SK-N-SH (cell line): ENCODE measurements around the gene CSRP2. TPM values are rescaled to one million over a fixed set of nuclear protein-coding genes. Genes with fewer than 3 reads are reported as not detected.
A peak's percentile ranks its signal among the peaks of the same experiment; 100 is the strongest.

Experiments used
- CTCF ChIA-PET: fragments of 300-600, 350-600 bp; formaldehyde crosslinking; extraction: SDS; loops from one replicate; lab custom pipeline; 2021; lab: Yijun Ruan, JAX
- POLR2A ChIA-PET: fragments of 350-600 bp; sonication (Branson Sonifier 250); formaldehyde crosslinking; extraction: SDS; loops from one replicate; lab custom pipeline; 2020; ENCODE audit warnings: antibody characterized with exemption, inconsistent platforms; lab: Yijun Ruan, JAX
- DNase-seq: peaks from one replicate; pipeline ENCODE4 v3.0.0; 2012
- H2AFZ ChIP-seq: fragments of 200-600 bp; sonication (generic); 2 replicates; pipeline ENCODE4 v1.8.1; 2016; ENCODE audit warnings: antibody characterized with exemption, mild to moderate bottlenecking, low read depth
- H3F3A ChIP-seq: fragments of 200-600 bp; sonication (generic); replicated peaks from 2 replicates; pipeline ENCODE3; 2016; ENCODE audit warnings: antibody characterized with exemption, mild to moderate bottlenecking; ENCODE audit not compliant: insufficient read depth
- H3K27ac ChIP-seq, 2 experiments: fragments of 200-500 bp in 1 of 2; fragments of 200-600 bp in 1 of 2; sonication (Bioruptor generic) in 1 of 2; sonication (generic), shearing (Covaris generic) in 1 of 2; 2 replicates each; pipeline versions ENCODE4 v1.5.1 to v1.6.1; 2014 to 2016; ENCODE audit warnings: low read depth in 2 of 2, inconsistent platforms in 1 of 2, low read length in 1 of 2, mild to moderate bottlenecking in 1 of 2, mixed read lengths in 1 of 2
- H3K27me3 ChIP-seq: fragments of 200-600 bp; sonication (generic), shearing (Covaris generic); 2 replicates; pipeline ENCODE4 v1.6.1; 2016; ENCODE audit warnings: mixed run types; ENCODE audit not compliant: insufficient read depth
- H3K36me3 ChIP-seq, 2 experiments: fragments of 200-500 bp in 1 of 2; fragments of 200-600 bp in 1 of 2; sonication (Bioruptor generic) in 1 of 2; sonication (generic) in 1 of 2; replicated peaks in 1 of 2; 2 replicates each; pipeline versions ENCODE3 to v1.5.1; 2014 to 2016; ENCODE audit warnings: low read length in 1 of 2, mild to moderate bottlenecking in 1 of 2; ENCODE audit not compliant: insufficient read depth in 2 of 2, control insufficient read depth in 1 of 2
- H3K4me1 ChIP-seq, 2 experiments: fragments of 200-500 bp in 1 of 2; fragments of 200-600 bp in 1 of 2; sonication (Bioruptor generic) in 1 of 2; sonication (generic), shearing (Covaris generic) in 1 of 2; 2 replicates each; pipeline versions ENCODE4 v1.5.1 to v1.6.1; 2014 to 2016; ENCODE audit warnings: low read depth in 1 of 2, low read length in 1 of 2, mixed run types in 1 of 2; ENCODE audit not compliant: insufficient read depth in 2 of 2, control insufficient read depth in 1 of 2
- H3K4me2 ChIP-seq: fragments of 200-600 bp; sonication (generic), shearing (Covaris generic); 2 replicates; pipeline ENCODE4 v1.6.1; 2017; ENCODE audit warnings: mixed run types
- H3K4me3 ChIP-seq, 2 experiments: fragments of 200-500 bp in 1 of 2; fragments of 200-600 bp in 1 of 2; sonication (Bioruptor generic) in 1 of 2; sonication (generic), shearing (Covaris generic) in 1 of 2; 2 replicates each; pipeline versions ENCODE4 v1.5.1 to v1.8.1; 2014 to 2016; ENCODE audit warnings: low read depth in 2 of 2, inconsistent platforms in 1 of 2, low read length in 1 of 2, mild to moderate bottlenecking in 1 of 2, mixed read lengths in 1 of 2, moderate library complexity in 1 of 2
- H3K79me2 ChIP-seq: fragments of 200-600 bp; sonication (generic); 2 replicates; pipeline ENCODE4 v1.8.1; 2017; ENCODE audit warnings: mild to moderate bottlenecking; ENCODE audit not compliant: insufficient read depth
- H3K9ac ChIP-seq: fragments of 200-600 bp; sonication (generic); 2 replicates; pipeline ENCODE4 v1.6.1; 2017; ENCODE audit warnings: mixed run types
- H3K9me2 ChIP-seq: fragments of 200-600 bp; sonication (generic); 2 replicates; pipeline ENCODE4 v1.6.1; 2017; ENCODE audit warnings: mixed run types
- H3K9me3 ChIP-seq: fragments of 200-600 bp; sonication (generic); 2 replicates; pipeline ENCODE4 v1.6.1; 2017; ENCODE audit warnings: mixed run types, mild to moderate bottlenecking, moderate library complexity
- H4K20me1 ChIP-seq: fragments of 200-600 bp; sonication (generic); 2 replicates; pipeline ENCODE4 v1.6.1; 2017; ENCODE audit warnings: mild to moderate bottlenecking, mixed run types; ENCODE audit not compliant: insufficient read depth
- CTCF ChIP-seq: fragments of 200-600 bp; sonication (generic); IDR thresholded peaks from 2 replicates; pipeline ENCODE4 v1.6.1; 2017; ENCODE audit warnings: antibody characterized with exemption, mild to moderate bottlenecking, moderate library complexity
- ELF1 ChIP-seq: IDR thresholded peaks from 2 replicates; pipeline ENCODE4 v1.4.0; 2012
- EZH2phosphoT487 ChIP-seq: fragments of 200-600 bp; sonication (generic); IDR thresholded peaks from 2 replicates; pipeline ENCODE4 v1.6.1; 2017; ENCODE audit warnings: low read depth, mixed run types, mild to moderate bottlenecking, antibody characterized with exemption, moderate library complexity, borderline replicate concordance
- FOSL2 ChIP-seq: IDR thresholded peaks from 2 replicates; pipeline ENCODE4 v1.4.0; 2012; ENCODE audit warnings: low read depth, mild to moderate bottlenecking, moderate library complexity, borderline replicate concordance
- FOXJ3 ChIP-seq: sonication (generic); formaldehyde crosslinking; IDR thresholded peaks from 2 replicates; pipeline ENCODE4 v1.5.1; 2020; ENCODE audit warnings: mild to moderate bottlenecking, missing genetic modification reagents
- FOXM1 ChIP-seq: IDR thresholded peaks from 2 replicates; pipeline ENCODE4 v1.4.0; 2012; ENCODE audit warnings: low read depth, mild to moderate bottlenecking
- GABPA ChIP-seq: IDR thresholded peaks from 2 replicates; pipeline ENCODE4 v1.4.0; 2012; ENCODE audit warnings: low read depth, mild to moderate bottlenecking
- JUND ChIP-seq: IDR thresholded peaks from 2 replicates; pipeline ENCODE4 v1.4.0; 2012
- MAX ChIP-seq: IDR thresholded peaks from 2 replicates; pipeline ENCODE4 v1.4.0; 2012; ENCODE audit warnings: low read depth
- MEF2A ChIP-seq: IDR thresholded peaks from 2 replicates; pipeline ENCODE4 v1.4.0; 2012; ENCODE audit warnings: low read depth, borderline replicate concordance
- NFIC ChIP-seq: IDR thresholded peaks from 2 replicates; pipeline ENCODE4 v1.4.0; 2012; ENCODE audit warnings: borderline replicate concordance
- NRF1 ChIP-seq: IDR thresholded peaks from 2 replicates; pipeline ENCODE4 v1.6.1; 2012; ENCODE audit warnings: low read depth, mild to moderate bottlenecking, low read length
- PBX3 ChIP-seq: IDR thresholded peaks from 2 replicates; pipeline ENCODE4; 2012
- POLR2AphosphoS5 ChIP-seq: IDR thresholded peaks from 2 replicates; pipeline ENCODE4 v1.6.1; 2012; ENCODE audit warnings: low read depth, low read length
- RAD21 ChIP-seq: IDR thresholded peaks from 2 replicates; pipeline ENCODE4 v1.6.1; 2012; ENCODE audit warnings: mild to moderate bottlenecking, low read length
- RCOR1 ChIP-seq: fragments of 150-350 bp; IDR thresholded peaks from 2 replicates; pipeline ENCODE4 v1.6.1; 2017; ENCODE audit warnings: antibody characterized with exemption, low read length
- REST ChIP-seq: IDR thresholded peaks from 2 replicates; pipeline ENCODE4 v1.6.1; 2012; ENCODE audit warnings: mild to moderate bottlenecking, low read depth, low read length, moderate library complexity
- RXRA ChIP-seq: IDR thresholded peaks from 2 replicates; pipeline ENCODE4 v1.4.0; 2012; ENCODE audit warnings: low read depth, mild to moderate bottlenecking, borderline replicate concordance
- TAF1 ChIP-seq: IDR thresholded peaks from 2 replicates; pipeline ENCODE4 v1.6.1; 2012; ENCODE audit warnings: low read depth, mild to moderate bottlenecking, low read length, moderate library complexity, borderline replicate concordance
- TEAD4 ChIP-seq: IDR thresholded peaks from 2 replicates; pipeline ENCODE4 v1.4.0; 2012; ENCODE audit warnings: mild to moderate bottlenecking, borderline replicate concordance; ENCODE audit not compliant: insufficient read depth
- USF2 ChIP-seq: fragments of 150-350 bp; IDR thresholded peaks from 2 replicates; pipeline ENCODE4 v1.6.1; 2017; ENCODE audit warnings: antibody characterized with exemption, low read length, low read depth, borderline replicate concordance
- YY1 ChIP-seq: IDR thresholded peaks from 2 replicates; pipeline ENCODE4 v1.4.0; 2012; ENCODE audit warnings: low read depth, mild to moderate bottlenecking
- ZBTB33 ChIP-seq: IDR thresholded peaks from 2 replicates; pipeline ENCODE4 v1.4.0; 2012; ENCODE audit warnings: low read depth, borderline replicate concordance
- WGBS: methylation state at CpG from one replicate; pipeline ENCODE4 v1.1.6; 2017; ENCODE audit warnings: low lambda C conversion rate; 5-methylcytosine and 5-hydroxymethylcytosine counted together
- polyA plus RNA-seq, 3 experiments: library from polyadenylated mRNA; depleted of rRNA; stranded (reverse); fragments of >200 nt; gene quantifications; 2 replicates each; pipeline ENCODE4 v1.2.3, GENCODE V29; 2012

The CSRP2 gene
- polyA plus RNA-seq, 1 of the 3 experiments (the other 2 are of a cell fraction), result 87.6 TPM

GRCh38 chr12:76878099-76878898 lies 520 bp downstream of the CSRP2 start:
- Histone ChIP-seq H3K36me3 (peaks cover 0 to 2% of the 10 kb centered on the region in 2 experiments), H3K9ac (peak overlapping the region; percentile 90), H3K79me2 (peaks cover 26% of the 10 kb centered on the region), H3K4me3 (peak overlapping the region; percentile 89 to 94), H4K20me1 (no peaks in the 10 kb centered on the region), H3K9me2 (no peaks in the 10 kb centered on the region), H3K27me3 (no peaks in the 10 kb centered on the region), H3K9me3 (no peaks in the 10 kb centered on the region), H3K4me2 (peak overlapping the region; percentile 82)
- CTCF ChIA-PET, result interaction anchor here (0.9 to 3.5 kb wide), 7 partner anchors 13 to 257 kb away, joined by 3 to 20 read pairs (median 3); no protein-coding TSS in a partner anchor
- no peak for TF ChIP-seq NFIC
- TF ChIP-seq MEF2A, result no peak
- 0 out of 2 replicates have a peak, but pooled peaks have one; percentile 25 for TF ChIP-seq MAX
- TF ChIP-seq TEAD4, result no peak
- TF ChIP-seq EZH2phosphoT487, result no peak
- TF ChIP-seq JUND, result no peak
- no peak for TF ChIP-seq FOSL2
- TF ChIP-seq NRF1, result no peak
- no peak for TF ChIP-seq ELF1
- TF ChIP-seq REST, result peak; percentile 13; the same call in 1 of the 2 replicates
- TF ChIP-seq CTCF, result peak; percentile 44
- TF ChIP-seq FOXM1, result no peak
- TF ChIP-seq YY1, result no peak
- 0 out of 2 replicates have a peak, but pooled peaks have one; percentile 3 for TF ChIP-seq RAD21
- TF ChIP-seq USF2, result no peak
- TF ChIP-seq RCOR1, result no peak
- no peak for TF ChIP-seq ZBTB33
- TF ChIP-seq FOXJ3 (CRISPR knock-in tag), result no peak
- no peak for TF ChIP-seq GABPA
- TF ChIP-seq PBX3, result no peak
- no peak for TF ChIP-seq RXRA
- TF ChIP-seq TAF1, result no peak
- no peak for TF ChIP-seq POLR2AphosphoS5
- TF ChIP-seq, all 33 proteins: peak for 4
- peak overlapping the region; percentile 51 to 85 for H3K27ac ChIP-seq
- H2AFZ ChIP-seq, result peak overlapping the region; percentile 80
- peaks cover 3 to 22% of the 10 kb centered on the region in 2 experiments; a peak in 2 of 4 replicates for H3K4me1 ChIP-seq
- WGBS, result 2% methylated on average over 37 of the region's 44 CpGs
- peak; percentile 77 for DNase-seq
- H3F3A ChIP-seq, result no peaks in the 10 kb centered on the region
- POLR2A ChIA-PET, result interaction anchor here (0.5 to 1.8 kb wide), 5 partner anchors 110 to 1328 kb away, joined by 3 to 9 read pairs (median 3); partner anchors contain the start of gene ZDHHC17
